Muscle of leg (tissue), 11 donors: Measurements from ENCODE around the gene KRTAP29-1. TPM values are rescaled to one million over a fixed set of nuclear protein-coding genes. Genes with fewer than 3 reads are reported as not detected.
A peak's percentile ranks its signal among the peaks of the same experiment; 100 is the strongest.

Experiments used
- DNase-seq: peaks from one replicate; pipeline ENCODE4 v3.0.0; 2013
- H3K27ac ChIP-seq: one replicate; pipeline ENCODE4 v1.5.1; 2013; ENCODE audit warnings: mild to moderate bottlenecking, low read length, control low read depth
- H3K27me3 ChIP-seq: one replicate; pipeline ENCODE4 v1.6.1; 2013; ENCODE audit warnings: low read length; ENCODE audit not compliant: control insufficient read depth, insufficient read depth
- H3K36me3 ChIP-seq: one replicate; pipeline ENCODE4 v1.6.1; 2013; ENCODE audit warnings: low read length; ENCODE audit not compliant: control insufficient read depth, insufficient read depth
- H3K4me1 ChIP-seq: one replicate; pipeline ENCODE4 v1.6.1; 2013; ENCODE audit warnings: low read length; ENCODE audit not compliant: control insufficient read depth, insufficient read depth
- H3K4me3 ChIP-seq: one replicate; pipeline ENCODE4 v1.5.1; 2013; ENCODE audit warnings: low read length, control low read depth
- H3K9me3 ChIP-seq: replicated peaks from 2 replicates; pipeline ENCODE4 v1.6.1; 2013; ENCODE audit warnings: low read depth, low read length; ENCODE audit not compliant: control insufficient read depth
- whole genome bisulfite sequencing: methylation state at CpG from one replicate; pipeline ENCODE4 v1.1.5; 2013; ENCODE audit warnings: missing lambda C conversion rate; ENCODE audit not compliant: insufficient coverage; 5-methylcytosine and 5-hydroxymethylcytosine counted together
- polyA plus RNA-seq, 8 donors: library from polyadenylated mRNA; unstranded; fragments of 120-200 nt; gene quantifications; one replicate each; pipeline versions ENCODE4 v1.2.1 to v1.2.3, GENCODE V29; 2013; ENCODE audit warnings: inconsistent platforms in 1 of 8, low replicate concordance in 1 of 8; ENCODE audit not compliant: insufficient read length in 8 of 8, insufficient read depth in 1 of 8
- total RNA-seq: library from RNA; stranded (reverse); fragments of 120-200 nt; gene quantifications from one replicate; pipeline ENCODE4 v1.2.4, GENCODE V29; 2013

The KRTAP29-1 gene
- total and polyA plus RNA-seq, 9 donors = not detected

DNA sequence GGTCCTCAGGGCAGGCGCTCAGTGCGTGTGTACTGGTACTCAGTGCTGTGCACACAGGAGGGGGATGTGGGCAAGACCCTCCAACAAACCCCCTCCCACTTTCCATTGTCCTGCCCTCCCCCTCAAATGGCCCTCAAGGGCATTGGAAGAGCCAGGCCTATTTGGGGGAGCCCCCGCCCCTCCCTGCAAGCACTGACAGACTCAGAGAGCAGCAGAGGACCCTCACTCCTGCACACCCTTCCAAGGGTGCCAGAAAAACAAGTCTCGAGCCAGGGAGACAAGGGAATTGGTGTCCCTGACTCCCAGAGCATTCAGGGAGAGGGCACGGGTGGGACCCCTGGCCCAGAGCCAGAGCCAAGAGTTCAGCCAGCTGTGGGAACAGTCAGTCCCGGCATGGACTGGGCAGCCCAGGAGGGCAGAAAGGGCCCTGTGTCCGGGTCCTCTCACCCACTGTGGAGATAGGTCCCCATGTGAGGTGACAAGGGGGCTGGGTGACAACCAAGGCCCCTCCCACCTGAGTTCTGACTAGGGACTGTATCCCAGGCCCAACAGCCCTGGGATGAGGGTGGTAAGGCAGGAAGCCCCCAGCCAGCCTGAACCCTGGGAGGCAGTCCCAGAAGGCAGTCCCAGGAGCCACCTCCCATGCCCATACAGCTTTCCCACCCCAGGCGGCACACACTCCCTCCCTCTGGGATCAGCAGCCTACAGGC is 24.9 kb upstream of the KRTAP29-1 start:
- Histone ChIP-seq H3K27ac (no peak overlapping the region), H3K4me3 (no peak overlapping the region), H3K36me3 (no peaks in the 10 kb centered on the region), H3K9me3 (no peaks in the 10 kb centered on the region), H3K4me1 (no peaks in the 10 kb centered on the region), H3K27me3 (no peaks in the 10 kb centered on the region)
- no peak for DNase-seq
- WGBS = 73% methylated on average over 6 of the region's 8 CpGs

DNA sequence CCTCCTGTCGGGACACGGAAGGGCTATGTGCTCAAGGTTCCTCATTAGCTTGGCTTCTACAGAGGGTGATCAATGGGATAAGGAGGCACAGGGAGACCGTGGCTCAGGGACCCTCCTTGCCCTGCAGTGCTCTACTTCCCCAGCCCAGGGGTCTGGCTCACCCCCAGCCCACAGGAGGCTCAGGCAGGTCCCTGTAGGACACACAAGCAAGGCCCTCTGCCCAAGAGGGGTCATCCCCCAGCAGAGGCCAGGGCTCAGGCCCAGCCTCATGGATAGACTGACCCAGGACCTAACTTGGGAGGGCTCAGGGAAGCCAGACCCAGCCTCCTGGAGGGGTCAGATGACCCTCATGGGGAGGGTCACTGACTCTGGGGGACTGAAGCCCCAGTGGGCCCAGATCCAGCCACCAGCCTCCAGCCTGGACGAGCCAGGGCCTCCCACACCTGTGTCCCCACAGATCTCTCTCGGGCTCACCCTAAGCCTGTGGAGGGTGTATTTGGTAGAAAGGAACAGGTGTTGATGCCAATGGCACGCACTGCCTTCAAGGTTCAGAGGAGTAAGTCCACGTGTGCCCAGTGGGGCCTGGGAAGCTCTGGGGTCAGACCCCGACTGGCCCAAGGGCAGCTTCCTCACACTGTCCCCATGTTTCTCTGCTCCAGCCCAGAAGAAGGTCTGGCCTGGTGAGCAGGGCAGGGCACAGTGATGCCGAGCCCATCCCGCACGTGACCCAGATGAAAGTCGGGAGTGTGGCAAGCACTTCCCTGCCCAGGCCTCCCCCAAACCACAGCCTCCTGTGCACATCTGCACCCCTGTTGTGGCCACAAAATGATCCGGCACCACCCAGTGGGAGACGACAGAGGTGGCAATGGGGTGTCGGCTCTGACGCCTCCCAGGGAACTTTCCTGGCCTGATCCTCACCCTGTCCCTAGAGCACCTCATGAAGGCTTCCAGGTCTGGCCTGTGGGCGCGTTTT is 23.8 kb upstream of the KRTAP29-1 start:
- WGBS = 82% methylated on average over 14 of the region's 18 CpGs
- H3K27me3 ChIP-seq = no peaks in the 10 kb centered on the region
- no peak for DNase-seq

DNA sequence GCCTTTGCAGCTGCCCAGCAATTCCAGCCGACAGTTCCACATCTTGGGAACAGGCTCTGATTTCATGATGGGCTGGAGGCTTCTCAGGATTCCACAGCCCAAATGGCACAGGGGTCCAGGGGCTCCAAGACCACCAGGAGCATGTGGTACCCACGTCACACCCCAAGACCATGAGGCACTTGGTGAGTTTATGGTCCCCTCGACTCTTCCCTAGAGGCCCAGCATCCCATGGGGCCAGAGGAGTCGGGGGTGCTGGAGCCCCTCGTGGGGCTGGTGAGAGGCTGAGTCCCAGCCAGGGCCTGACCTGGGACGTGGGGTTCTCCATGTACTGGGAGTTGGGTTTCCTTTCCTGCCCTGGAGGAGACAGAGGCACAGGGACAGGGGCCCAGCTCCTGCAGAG is 23.0 kb upstream of the KRTAP29-1 start:
- H3K27ac ChIP-seq = no peak overlapping the region
- no peaks in the 10 kb centered on the region for H3K4me1 ChIP-seq
- no peaks in the 10 kb centered on the region for H3K36me3 ChIP-seq
- H3K4me3 ChIP-seq = no peak overlapping the region
- WGBS = 84% methylated on average over 6 of the region's 6 CpGs
- H3K27me3 ChIP-seq = no peaks in the 10 kb centered on the region
- no peaks in the 10 kb centered on the region for H3K9me3 ChIP-seq
- DNase-seq = no peak

More for the DNA sequence above, 23.8 kb upstream of the KRTAP29-1 start:
- no peaks in the 10 kb centered on the region for H3K9me3 ChIP-seq
- no peaks in the 10 kb centered on the region for H3K4me1 ChIP-seq
- no peak overlapping the region for H3K4me3 ChIP-seq
- H3K27ac ChIP-seq = no peak overlapping the region
- H3K36me3 ChIP-seq = no peaks in the 10 kb centered on the region

DNA sequence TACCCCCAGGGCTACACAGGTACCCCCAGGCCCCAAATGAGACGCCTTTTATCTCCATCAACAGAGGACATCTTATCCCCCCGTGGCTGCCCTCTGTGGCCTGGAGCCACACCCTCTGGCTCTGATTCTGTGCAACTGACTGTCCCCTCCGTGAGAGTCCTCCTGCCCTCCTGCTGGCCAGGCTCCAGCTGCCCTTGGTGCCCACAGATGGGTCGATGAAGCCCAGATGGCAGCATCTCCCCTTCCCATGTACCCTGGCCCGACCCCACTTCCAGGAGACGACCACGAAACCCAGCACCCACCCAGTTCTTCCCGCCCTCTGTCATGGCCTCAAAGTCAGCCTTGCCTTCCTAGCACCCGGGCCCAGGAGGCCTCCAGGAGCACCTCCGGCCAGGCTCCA is 22.5 kb upstream of the KRTAP29-1 start:
- 83% methylated on average over 7 of the region's 10 CpGs for WGBS
- no peak for DNase-seq
- H3K27me3 ChIP-seq = no peaks in the 10 kb centered on the region
- H3K36me3 ChIP-seq = no peaks in the 10 kb centered on the region
- H3K9me3 ChIP-seq = no peaks in the 10 kb centered on the region
- no peak overlapping the region for H3K4me3 ChIP-seq
- no peak overlapping the region for H3K27ac ChIP-seq
- H3K4me1 ChIP-seq = no peaks in the 10 kb centered on the region

DNA sequence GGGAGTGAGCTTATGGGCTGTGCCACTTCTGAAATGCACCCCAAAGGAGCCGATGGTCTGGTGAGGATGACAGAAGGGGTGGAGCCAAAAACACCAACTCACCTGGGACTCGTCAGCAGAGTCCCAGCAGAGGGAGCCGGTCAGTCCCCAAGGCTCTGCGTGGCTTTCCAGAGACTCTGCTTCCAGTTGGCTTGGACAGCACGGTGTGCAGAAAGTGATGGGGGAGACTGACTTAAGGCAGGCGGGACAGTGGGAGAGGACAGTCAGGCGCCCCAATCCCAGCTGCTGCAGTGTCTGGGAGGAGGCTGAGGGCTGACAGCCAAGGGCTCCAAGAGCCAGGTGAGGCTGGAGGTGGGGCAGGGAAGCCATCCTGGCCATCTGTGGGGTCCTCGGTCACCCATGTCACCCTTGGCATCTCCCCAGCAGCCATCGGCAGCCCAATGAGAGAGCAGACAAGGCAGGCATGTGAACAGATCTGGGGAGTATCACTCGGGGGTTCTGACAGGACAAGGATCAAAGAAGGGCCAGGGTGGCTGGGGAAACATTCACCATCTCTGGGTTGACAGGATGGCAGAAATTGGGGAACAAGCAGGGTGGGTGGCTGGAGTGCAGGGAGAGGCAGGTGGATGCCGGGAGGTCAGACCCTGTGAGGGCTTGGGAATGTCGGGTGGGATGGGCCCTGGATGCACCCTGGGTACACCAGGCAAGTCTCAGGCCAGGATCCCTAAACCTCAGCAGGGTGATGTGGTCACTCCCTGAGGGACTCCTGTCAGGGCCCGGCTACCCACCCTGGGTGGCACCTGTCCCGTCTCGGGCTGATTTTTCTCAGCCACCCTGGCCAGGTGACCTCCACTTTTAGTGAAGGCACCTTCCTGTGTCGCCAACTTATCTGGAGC is 21.8 kb upstream of the KRTAP29-1 start:
- Histone ChIP-seq H3K27me3 (no peaks in the 10 kb centered on the region), H3K36me3 (no peaks in the 10 kb centered on the region), H3K4me3 (no peak overlapping the region), H3K4me1 (no peaks in the 10 kb centered on the region), H3K9me3 (peaks cover 2% of the 10 kb centered on the region), H3K27ac (no peak overlapping the region)
- no peak for DNase-seq
- WGBS = 70% methylated on average over 12 of the region's 16 CpGs

DNA sequence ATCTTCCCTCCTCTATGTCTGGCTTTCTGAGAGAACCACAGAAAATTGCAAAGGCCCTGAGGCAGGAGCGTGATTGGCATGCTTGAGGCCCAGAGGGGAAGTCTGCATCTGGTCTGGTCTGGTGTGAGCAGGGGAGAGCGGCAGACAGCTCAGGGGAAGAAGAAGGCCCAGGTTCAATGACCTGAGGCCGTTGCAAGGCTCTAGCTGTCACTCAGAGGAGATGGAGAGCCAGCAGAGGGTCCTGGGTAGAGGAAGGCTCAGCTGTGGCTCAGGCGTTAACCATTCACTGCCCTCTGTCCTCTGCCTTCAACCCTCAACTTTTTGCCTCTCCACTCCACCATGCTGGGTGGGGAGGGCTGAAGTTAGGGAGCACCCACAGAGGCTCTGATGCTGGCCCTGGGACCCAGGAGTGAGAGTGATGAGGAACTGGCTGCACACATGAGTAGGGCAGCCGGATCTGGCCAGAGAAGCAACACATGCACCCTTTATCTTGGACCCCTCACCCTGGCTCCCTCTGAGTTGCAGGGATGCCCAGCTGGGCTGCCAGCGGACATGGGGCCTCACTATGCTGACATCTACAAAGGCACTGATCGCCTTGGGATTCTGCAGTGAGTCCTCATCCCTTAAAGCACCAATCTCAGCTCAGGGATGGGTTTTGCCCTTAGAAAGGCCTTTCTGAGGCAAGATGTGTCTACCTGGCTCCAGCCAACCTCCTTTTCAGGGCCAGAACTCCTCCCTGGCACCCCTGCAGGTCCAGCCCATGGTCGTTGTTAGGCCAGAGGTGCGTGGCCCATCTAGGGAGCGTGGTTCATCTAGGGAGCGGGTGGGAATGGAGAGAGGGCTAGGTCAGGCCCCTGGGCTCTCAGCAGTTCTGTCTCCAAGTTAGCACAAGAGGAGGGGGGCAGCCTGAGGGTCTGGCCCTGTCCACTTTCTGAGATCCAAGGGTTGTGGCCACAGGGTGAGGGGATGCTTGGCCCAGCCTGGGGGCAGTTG is 20.5 kb upstream of the KRTAP29-1 start:
- no peaks in the 10 kb centered on the region for H3K4me1 ChIP-seq
- no peak overlapping the region for H3K27ac ChIP-seq
- WGBS = 76% methylated on average over 9 of the region's 11 CpGs
- no peak overlapping the region for H3K4me3 ChIP-seq
- peaks cover 2% of the 10 kb centered on the region for H3K9me3 ChIP-seq
- H3K36me3 ChIP-seq = no peaks in the 10 kb centered on the region
- H3K27me3 ChIP-seq = no peaks in the 10 kb centered on the region
- no peak for DNase-seq

DNA sequence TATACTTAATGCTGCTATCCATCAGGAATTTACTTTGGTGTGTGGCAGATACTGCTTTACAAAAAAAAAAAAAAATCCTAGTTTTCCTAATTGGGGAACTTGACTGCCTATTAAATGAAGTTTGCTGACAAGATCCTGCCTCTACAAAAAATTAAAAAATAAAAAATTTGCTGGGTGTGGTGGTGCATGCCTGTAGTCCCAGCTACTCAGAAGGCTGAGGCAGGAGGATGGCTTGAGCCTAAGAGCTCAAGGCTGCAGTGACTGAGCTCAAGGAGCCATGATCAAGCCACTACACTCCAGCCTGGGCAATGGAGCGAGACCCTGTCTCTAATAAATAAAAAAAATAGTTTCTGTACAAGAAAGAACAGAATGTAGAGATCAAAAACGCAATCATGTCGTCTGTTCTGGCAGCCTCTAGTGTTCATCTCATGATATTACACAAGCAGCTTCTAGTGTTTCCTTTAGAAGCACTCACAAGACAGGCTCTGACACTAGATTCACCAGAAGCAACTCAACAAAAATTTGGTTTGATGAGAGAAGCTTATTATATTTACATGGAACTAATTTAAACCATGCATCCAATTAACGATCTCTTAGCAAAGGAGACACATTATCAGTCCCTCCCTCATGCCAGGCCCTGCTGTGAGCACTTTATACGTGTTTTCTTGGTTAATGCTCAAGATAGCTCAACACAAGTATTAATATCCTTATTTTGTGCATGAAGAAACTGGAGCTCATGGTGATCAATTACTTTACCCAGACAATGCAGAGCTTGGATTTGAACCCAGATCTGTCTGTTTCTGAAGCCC is 19.6 kb upstream of the KRTAP29-1 start:
- Histone ChIP-seq H3K27ac (no peak overlapping the region), H3K27me3 (no peaks in the 10 kb centered on the region), H3K9me3 (peaks cover 2% of the 10 kb centered on the region), H3K4me3 (no peak overlapping the region), H3K36me3 (no peaks in the 10 kb centered on the region), H3K4me1 (no peaks in the 10 kb centered on the region)
- DNase-seq = peak; percentile 51
- no CpG with 5 or more reads among the region's 5 CpGs for WGBS

DNA sequence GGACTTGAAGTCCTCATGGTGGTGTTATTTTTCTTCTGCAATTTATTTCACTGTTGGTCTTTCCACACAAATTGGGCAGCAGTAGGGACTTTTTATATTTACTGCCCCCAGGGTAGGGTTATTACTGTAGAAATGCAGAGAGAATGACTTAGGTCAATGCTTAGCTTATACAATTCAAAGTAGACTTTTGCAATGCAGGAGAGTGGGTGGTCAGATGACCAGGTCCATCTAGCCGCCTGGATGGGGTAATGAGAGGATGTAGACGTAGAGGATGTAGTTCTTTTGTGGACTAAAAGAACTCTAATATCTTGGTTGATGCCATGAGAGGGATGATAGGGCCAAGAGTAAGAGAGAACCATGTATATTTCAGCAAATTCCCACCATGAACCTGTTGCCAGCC is 15.6 kb upstream of the KRTAP29-1 start:
- no peaks in the 10 kb centered on the region for H3K4me1 ChIP-seq
- no peak overlapping the region for H3K4me3 ChIP-seq
- no peak overlapping the region for H3K27ac ChIP-seq
- peaks cover 2% of the 10 kb centered on the region for H3K9me3 ChIP-seq
- no CpG with 5 or more reads among the region's 2 CpGs for whole genome bisulfite sequencing
- peaks cover 13% of the 10 kb centered on the region for H3K27me3 ChIP-seq
- no peak for DNase-seq
- H3K36me3 ChIP-seq = no peaks in the 10 kb centered on the region
